IPS-18a (cell line): ENCODE measurements around the gene RANBP3.

Experiments used
- H3K27ac ChIP-seq: one replicate; pipeline ENCODE4 v1.5.1; 2013; ENCODE audit warnings: low read length
- H3K27me3 ChIP-seq: one replicate; pipeline ENCODE4 v1.6.1; 2013; ENCODE audit warnings: mild to moderate bottlenecking, low read length; ENCODE audit not compliant: control insufficient read depth, insufficient read depth
- H3K36me3 ChIP-seq: one replicate; pipeline ENCODE4 v1.6.1; 2013; ENCODE audit warnings: low read depth, low read length; ENCODE audit not compliant: control insufficient read depth
- H3K4me1 ChIP-seq: one replicate; pipeline ENCODE4 v1.6.1; 2013; ENCODE audit warnings: low read depth, low read length; ENCODE audit not compliant: control insufficient read depth
- H3K4me3 ChIP-seq: one replicate; pipeline ENCODE4 v1.5.1; 2013; ENCODE audit warnings: low read length
- H3K9ac ChIP-seq: one replicate; pipeline ENCODE4 v1.6.1; 2013; ENCODE audit warnings: mild to moderate bottlenecking, low read length, moderate library complexity
- H3K9me3 ChIP-seq: one replicate; pipeline ENCODE4 v1.6.1; 2013; ENCODE audit warnings: low read depth, low read length; ENCODE audit not compliant: control insufficient read depth

RANBP3 gene

DNA sequence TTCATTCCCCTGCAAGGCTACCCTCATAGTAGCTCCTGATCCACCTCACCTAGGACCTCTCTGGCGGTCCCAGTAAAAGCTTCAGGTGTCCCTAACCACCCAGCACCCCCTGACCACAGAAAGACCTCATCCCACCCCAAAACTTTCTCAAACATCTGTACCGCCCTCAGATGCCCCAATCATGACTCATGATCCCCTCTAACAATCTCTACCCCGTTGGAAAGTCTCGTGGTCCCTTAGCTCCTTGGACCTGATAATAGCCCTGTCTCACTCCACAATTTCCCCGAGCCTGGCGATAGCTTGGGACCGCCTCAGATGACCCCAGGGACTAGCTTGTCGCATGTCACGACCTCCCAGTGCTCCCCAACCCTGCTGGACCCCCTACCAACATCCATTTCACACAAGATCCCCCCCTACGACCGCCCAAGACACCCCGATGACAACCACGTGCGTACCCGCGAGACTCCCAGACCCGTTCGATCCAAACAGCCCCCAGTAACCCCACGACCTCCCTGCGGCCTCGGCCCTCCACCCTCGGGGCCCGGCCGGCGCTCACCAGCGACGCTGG lies 74.8 kb downstream of the RANBP3 start:
- H3K4me1 ChIP-seq: no peaks in the 10 kb centered on the region
- H3K27me3 ChIP-seq: no peaks in the 10 kb centered on the region
- peak overlapping the region; percentile 82 for H3K27ac ChIP-seq
- H3K9me3 ChIP-seq: no peaks in the 10 kb centered on the region
- H3K36me3 ChIP-seq: no peaks in the 10 kb centered on the region
- H3K9ac ChIP-seq: peak overlapping the region; percentile 99
- H3K4me3 ChIP-seq: peak overlapping the region; percentile 99

DNA sequence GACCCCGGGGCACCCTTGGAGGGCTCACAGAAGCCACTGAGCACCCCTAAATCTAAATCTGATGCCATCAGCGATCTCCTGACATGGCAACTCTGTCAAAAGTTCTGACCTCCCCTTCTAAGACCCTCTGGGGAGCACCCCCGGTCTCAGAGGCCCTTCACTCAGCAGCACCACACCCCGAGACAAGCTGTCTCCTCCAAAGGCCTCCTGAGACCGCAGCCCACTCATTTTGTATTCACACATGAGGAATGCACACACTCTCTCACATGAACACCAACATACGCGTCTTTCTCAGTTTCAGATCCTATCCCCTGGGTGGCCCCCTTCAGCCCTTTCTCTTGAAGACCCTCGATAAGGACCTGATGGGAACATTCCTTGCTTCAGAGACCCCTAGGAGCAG lies 77.0 kb downstream of the RANBP3 start:
- Histone ChIP-seq H3K9ac (no peak overlapping the region), H3K4me1 (no peaks in the 10 kb centered on the region), H3K27me3 (no peaks in the 10 kb centered on the region), H3K9me3 (no peaks in the 10 kb centered on the region), H3K27ac (no peak overlapping the region), H3K4me3 (no peak overlapping the region), H3K36me3 (peaks cover 2% of the 10 kb centered on the region)

DNA sequence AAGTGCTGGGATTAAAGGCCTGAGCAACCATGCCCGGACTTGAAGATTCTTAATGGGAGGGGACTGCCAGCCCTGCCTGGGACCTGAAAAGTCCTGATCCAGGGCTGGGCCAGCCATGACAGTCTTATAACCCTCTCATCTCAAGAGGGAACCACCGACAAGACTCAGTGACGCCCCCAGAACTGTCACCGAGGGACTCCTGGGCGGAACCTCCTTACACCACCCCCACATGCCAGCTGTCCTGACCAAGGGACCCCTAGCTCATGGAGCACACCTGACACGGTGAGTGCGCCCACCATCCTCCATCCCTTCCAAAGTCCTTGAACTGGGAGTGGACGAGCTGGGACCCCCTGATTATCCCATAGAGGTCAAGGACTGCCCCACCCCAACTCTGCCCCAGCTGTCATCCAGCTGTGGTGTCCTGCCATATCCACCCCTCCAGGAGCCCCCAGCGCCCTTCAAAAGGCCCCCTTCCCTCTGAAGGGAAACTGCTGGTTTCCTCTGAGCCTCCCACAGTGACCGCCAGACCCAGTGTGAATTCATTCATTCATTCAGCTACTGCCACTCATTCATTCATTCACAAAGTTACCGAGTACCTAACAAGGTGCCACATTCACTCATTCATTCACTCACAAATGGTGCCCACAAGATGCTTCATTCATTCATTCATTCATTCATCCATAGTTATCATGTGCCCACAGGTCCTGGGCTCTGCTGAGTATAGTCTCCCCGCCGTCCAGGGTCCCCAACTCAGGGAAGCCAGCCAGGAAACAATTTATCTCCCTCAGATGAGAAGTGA lies 78.0 kb downstream of the RANBP3 start:
- peaks cover 6% of the 10 kb centered on the region for H3K36me3 ChIP-seq
- H3K27me3 ChIP-seq: no peaks in the 10 kb centered on the region
- H3K4me3 ChIP-seq: no peak overlapping the region
- H3K9me3 ChIP-seq: no peaks in the 10 kb centered on the region
- H3K4me1 ChIP-seq: no peaks in the 10 kb centered on the region
- H3K27ac ChIP-seq: no peak overlapping the region
- H3K9ac ChIP-seq: no peak overlapping the region

DNA sequence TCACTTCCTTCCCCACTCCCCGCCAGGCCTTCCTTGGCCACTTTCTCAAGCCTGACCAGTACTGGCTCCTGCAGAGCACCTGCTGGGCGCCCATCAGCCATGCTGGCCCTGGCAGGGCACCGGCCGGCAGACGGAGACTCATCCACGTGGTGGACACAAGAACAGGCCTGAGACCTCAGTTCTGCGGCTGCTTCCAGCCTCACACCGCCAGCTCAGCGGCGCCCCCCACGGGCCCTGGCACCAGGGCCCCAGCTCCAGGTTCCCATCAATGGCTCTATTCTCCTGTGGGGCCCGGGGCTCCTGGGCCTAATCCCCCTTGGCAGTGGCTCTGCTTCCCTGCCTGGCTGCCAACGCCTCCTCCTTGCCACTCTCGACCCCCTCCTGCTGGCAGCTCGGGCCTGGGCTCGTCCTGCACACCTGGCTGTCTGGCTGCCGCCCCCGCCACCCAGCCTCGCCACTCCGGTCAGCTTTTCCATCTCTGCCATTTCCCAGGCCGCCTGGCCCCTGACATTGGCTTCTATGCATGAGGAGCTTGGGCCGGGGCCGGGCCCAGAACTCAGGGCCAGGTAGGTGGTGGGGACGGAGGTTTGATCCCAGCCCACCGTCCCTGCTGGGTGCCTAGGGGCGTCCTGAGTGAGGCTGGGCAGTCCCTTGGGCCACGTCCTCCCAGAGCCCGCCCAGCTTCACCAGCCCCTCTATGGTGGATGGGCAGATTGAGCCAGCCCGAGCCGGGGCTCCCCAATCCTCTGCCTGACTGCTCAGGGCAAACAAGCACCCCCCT lies 80.6 kb downstream of the RANBP3 start:
- Histone ChIP-seq H3K4me1 (no peaks in the 10 kb centered on the region), H3K9ac (no peak overlapping the region), H3K27me3 (no peaks in the 10 kb centered on the region), H3K4me3 (no peak overlapping the region), H3K27ac (no peak overlapping the region), H3K9me3 (no peaks in the 10 kb centered on the region), H3K36me3 (peaks cover 6% of the 10 kb centered on the region)

DNA sequence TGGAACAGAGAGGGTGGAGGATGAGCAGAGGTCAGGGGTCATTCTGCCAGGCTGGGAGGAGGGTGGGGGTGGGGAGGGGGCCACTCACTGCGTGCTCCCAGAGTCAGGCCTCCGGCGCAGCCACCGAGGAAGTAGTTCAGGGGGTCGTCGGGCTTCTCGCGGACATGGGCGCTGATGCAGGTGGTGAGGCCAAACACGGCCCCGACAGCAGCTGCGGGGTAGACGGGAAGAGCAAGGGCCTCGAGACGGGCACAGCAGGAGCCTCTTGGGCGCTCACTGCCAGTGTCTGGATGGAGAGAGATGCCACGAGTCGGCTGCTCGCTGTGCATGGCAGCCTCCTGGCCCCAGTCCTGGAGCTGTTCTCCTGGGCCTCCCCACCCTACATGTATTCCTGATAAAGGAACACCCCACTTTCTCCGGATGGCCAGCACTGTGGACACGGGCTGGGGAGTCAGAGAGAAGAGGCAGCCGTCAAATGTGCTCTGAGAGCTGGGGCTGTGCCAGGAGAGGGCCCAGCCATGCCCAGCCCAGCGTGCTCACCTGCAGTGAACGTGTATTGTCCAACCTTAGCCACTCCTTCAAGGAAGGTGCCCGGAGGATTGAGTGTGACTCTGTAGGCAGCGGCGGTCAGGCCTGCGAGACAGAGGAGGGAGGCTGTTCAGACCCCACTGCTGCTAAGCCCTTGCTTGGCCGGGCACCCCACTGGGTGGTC lies 81.4 kb downstream of the RANBP3 start:
- Histone ChIP-seq H3K4me3 (no peak overlapping the region), H3K27me3 (no peaks in the 10 kb centered on the region), H3K36me3 (peaks cover 6% of the 10 kb centered on the region), H3K27ac (no peak overlapping the region), H3K9me3 (no peaks in the 10 kb centered on the region), H3K9ac (no peak overlapping the region), H3K4me1 (no peaks in the 10 kb centered on the region)

DNA sequence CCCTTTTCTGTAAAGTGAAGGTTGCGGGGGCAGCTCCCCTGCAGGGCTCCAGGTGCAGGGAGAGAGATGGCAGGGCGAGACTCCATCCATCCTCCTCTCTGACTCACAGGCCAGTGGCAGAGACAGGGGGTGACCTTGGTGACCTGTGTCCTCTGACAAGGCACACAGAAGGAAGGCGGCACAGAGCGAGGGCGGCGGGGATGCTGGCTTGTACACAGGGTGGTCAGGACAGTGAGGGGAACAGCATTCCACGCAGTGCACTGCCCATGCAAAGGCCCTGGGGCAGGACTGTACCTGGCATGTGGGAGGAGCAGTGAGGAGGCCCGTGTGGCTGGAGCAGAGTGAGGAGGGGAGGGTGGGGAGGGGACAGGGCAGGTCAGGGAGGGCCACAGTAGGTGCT lies 82.0 kb downstream of the RANBP3 start:
- H3K9me3 ChIP-seq: no peaks in the 10 kb centered on the region
- no peak overlapping the region for H3K27ac ChIP-seq
- no peak overlapping the region for H3K4me3 ChIP-seq
- H3K9ac ChIP-seq: no peak overlapping the region
- no peaks in the 10 kb centered on the region for H3K4me1 ChIP-seq
- H3K27me3 ChIP-seq: no peaks in the 10 kb centered on the region
- H3K36me3 ChIP-seq: peaks cover 6% of the 10 kb centered on the region

DNA sequence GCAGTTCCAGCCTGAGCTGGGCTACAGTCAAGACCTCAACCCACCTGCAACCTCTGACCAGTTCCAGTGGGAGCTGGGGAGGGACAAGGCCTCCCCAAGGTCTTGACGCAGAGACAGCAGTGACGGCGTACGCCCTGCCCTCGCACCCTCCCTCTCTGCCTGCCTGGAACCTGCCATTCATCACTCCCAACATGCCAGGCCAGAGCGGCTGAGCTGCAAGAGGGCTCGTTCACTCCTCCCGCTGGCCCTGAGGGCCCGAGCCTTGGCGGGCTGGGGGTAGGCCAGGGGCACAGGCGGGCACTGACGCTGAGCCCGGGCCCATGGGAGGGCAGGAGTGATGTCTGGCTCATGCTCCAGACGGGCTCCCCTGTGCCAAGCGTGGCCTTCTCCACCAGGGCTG lies 82.5 kb downstream of the RANBP3 start:
- no peak overlapping the region for H3K4me3 ChIP-seq
- no peak overlapping the region for H3K9ac ChIP-seq
- H3K4me1 ChIP-seq: no peaks in the 10 kb centered on the region
- H3K9me3 ChIP-seq: no peaks in the 10 kb centered on the region
- H3K27ac ChIP-seq: no peak overlapping the region
- peaks cover 6% of the 10 kb centered on the region for H3K36me3 ChIP-seq
- no peaks in the 10 kb centered on the region for H3K27me3 ChIP-seq

DNA sequence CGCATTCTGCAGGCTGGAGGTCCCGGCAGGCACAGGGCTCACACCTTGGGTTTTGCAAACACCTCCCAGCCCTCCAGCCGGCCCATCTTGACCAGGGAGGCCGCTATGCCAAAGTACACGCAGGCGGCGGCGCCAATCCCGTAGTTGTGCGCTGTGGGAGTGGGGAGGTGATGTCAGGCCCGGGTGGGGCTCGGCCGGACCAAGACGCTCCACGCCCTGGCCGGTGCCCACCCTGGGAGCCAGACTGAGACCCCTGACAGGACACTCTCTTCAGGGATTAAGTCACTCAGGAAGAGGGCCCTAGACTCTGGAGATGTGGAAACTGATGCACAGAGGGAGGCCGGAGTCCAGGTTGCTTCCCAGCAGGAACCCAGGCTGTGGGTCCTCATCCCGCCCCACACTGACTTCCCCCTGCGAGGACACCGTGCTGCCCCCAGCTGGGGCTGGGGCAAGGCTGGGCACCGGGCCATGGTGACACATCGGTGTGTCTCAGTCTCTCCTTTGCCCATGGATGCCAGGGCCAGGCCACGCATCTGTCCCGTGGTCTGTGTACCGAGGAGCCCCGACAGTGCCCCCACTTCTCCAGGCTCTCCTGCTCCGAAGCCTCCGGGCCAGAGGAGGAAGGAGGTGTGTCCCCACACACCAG lies 83.1 kb downstream of the RANBP3 start:
- Histone ChIP-seq H3K4me3 (no peak overlapping the region), H3K9ac (no peak overlapping the region), H3K9me3 (no peaks in the 10 kb centered on the region), H3K36me3 (peaks cover 6% of the 10 kb centered on the region), H3K27me3 (no peaks in the 10 kb centered on the region), H3K27ac (no peak overlapping the region), H3K4me1 (no peaks in the 10 kb centered on the region)

DNA sequence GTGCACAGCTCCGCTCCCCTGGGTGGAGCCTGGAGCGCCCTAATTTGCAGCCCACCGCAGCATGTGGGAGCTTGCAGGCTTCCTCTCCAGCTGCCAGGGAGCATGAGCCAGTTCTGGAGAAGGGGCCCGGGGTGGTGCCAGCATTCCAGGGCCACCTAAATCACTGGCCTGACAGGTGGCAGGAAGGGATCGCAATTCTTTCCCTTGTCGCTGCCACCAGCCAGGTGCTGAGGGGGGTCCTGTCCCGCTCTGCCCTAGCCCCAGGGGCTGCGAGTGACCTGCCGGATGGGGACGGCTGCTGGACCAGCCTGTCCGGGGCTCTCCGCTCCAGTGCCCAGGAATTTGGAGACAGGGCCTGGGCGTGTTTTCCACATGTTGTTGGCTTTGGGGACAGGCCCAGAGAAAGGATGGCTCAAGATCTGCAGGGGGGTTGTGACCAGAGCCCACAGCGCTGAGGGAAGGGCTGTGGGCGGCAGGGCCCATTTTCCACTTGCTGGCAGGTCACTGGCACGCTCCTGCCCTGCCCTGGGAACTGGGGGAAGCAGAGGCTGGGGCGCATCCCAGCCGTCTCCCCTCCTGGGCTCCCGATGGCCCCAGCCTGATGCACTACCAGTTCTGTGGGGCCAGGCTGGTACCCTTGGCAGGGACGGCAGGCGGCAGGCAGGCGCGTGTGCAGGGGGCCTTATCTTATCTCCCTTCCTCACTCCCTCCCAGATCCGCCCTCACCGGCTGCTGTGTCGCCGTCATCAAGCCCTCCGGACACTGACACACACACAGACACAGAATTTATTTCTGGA lies 83.8 kb downstream of the RANBP3 start:
- Histone ChIP-seq H3K9ac (no peak overlapping the region), H3K4me3 (no peak overlapping the region), H3K36me3 (peaks cover 6% of the 10 kb centered on the region), H3K9me3 (no peaks in the 10 kb centered on the region), H3K4me1 (no peaks in the 10 kb centered on the region), H3K27me3 (no peaks in the 10 kb centered on the region), H3K27ac (no peak overlapping the region)

DNA sequence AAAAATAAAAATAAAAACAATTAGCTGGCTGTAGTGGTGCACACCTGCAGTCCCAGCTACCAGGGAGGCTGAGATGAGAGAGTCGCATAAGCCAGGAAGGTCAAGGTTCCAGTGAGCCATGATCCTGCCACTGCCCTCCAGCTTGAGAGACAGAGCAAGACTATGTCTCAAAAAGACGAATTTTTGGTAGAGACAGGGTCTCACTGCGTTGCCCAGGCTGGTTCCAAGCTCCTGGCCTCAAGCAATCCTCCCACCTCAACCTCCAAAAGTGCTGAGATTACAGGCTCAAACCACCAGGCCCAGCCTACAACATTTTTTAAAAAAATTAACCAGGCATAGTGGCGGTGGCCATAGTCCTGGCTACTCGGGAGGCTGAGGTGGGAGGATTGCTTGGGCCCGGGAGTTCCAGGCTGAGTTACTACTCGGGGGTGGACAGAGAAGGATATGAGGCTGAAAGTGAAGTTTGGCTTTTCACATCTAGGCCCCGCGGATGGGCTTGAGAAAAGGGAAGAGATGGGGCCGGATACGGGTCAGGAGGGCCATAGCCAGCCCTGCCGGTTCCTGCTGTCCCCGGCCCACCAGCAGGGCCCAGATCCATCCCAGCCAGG lies 84.5 kb downstream of the RANBP3 start:
- peaks cover 6% of the 10 kb centered on the region for H3K36me3 ChIP-seq
- H3K4me1 ChIP-seq: no peaks in the 10 kb centered on the region
- no peaks in the 10 kb centered on the region for H3K27me3 ChIP-seq
- H3K4me3 ChIP-seq: no peak overlapping the region
- no peak overlapping the region for H3K27ac ChIP-seq
- H3K9me3 ChIP-seq: no peaks in the 10 kb centered on the region
- H3K9ac ChIP-seq: no peak overlapping the region
